ENCODE results near the gene TRIM38.

Gene TRIM38

GRCh38 chr6:25962149-25963127, at the start of gene TRIM38:
Gene TRIM38 (plus strand): TSS chr6:25962802. CDS start chr6:25966523, 3,721 bp downstream.
- CTCF ChIA-PET = interaction anchor here (0.5 to 2.4 kb wide), 6 partner anchors 30 to 1244 kb away, joined by 3 to 12 read pairs (median 4); no protein-coding TSS in a partner anchor
- H3K4me1 ChIP-seq (ENCODE audit: control insufficient read depth, insufficient read depth, low read length) = peaks cover 12% of the 10 kb centered on the region; the same call in 1 of the 2 replicates
- POLR2A ChIA-PET = interaction anchor here (1.0 to 2.0 kb wide), 2 partner anchors 30 to 58 kb away, joined by 3 to 13 read pairs; no protein-coding TSS in a partner anchor
- H3K27ac ChIP-seq (ENCODE audit: extremely low read depth, low read depth, low read length) = peak within 1 kb of the TSS; percentile 84
- H3K4me3 ChIP-seq (ENCODE audit: low read depth, low read length) = peak within 1 kb of the TSS; percentile 56
- peaks cover 6 to 23% of the 10 kb centered on the region in 2 experiments; a peak in 2 of 3 replicates for H3K36me3 ChIP-seq (ENCODE audit: control insufficient read depth in 2 of 2, insufficient read depth in 1 of 2, low read length in 2 of 2)
- H3K9me3 ChIP-seq (ENCODE audit: control insufficient read depth, insufficient read depth, low read depth, low read length) = no peaks in the 10 kb centered on the region
- TF ChIP-seq SP2 (tag by site-specific recombination; IDR thresholded peaks at IDR 0.05) (peak; percentile 53), ZBTB21 (tag by site-specific recombination; IDR thresholded peaks at IDR 0.05) (peak; percentile 52), BCL11B (tag by site-specific recombination; IDR thresholded peaks at IDR 0.05; ENCODE audit: low read depth) (no peak), BCL6B (tag by site-specific recombination; IDR thresholded peaks at IDR 0.05) (no peak), ZNF138 (tag by site-specific recombination; IDR thresholded peaks at IDR 0.05; ENCODE audit: borderline replicate concordance) (no peak), ZNF175 (tag by site-specific recombination; IDR thresholded peaks at IDR 0.05) (no peak), ZSCAN30 (tag by site-specific recombination; IDR thresholded peaks at IDR 0.05) (0 out of 2 replicates have a peak, but pooled peaks have one; percentile 17), IKZF3 (tag by site-specific recombination; IDR thresholded peaks at IDR 0.05) (peak; percentile 79; the same call in 1 of the 2 replicates), ZNF324 (tag by site-specific recombination; IDR thresholded peaks at IDR 0.05) (no peak), ZNF24 (tag by site-specific recombination; IDR thresholded peaks at IDR 0.05) (no peak), ZSCAN4 (tag by site-specific recombination; IDR thresholded peaks at IDR 0.05) (no peak), INSM2 (tag by site-specific recombination; IDR thresholded peaks at IDR 0.05) (peak; percentile 22; the same call in 1 of the 2 replicates), ZNF140 (tag by site-specific recombination; IDR thresholded peaks at IDR 0.05) (no peak), ZNF280C (tag by site-specific recombination; IDR thresholded peaks at IDR 0.05) (no peak), ZNF521 (tag by site-specific recombination; IDR thresholded peaks at IDR 0.05) (no peak), GLIS1 (tag by site-specific recombination; IDR thresholded peaks at IDR 0.05) (no peak), GLI2 (tag by site-specific recombination; IDR thresholded peaks at IDR 0.05; ENCODE audit: borderline replicate concordance, low read depth) (no peak), ZBTB1 (tag by site-specific recombination; IDR thresholded peaks at IDR 0.05) (no peak), ZNF792 (tag by site-specific recombination; IDR thresholded peaks at IDR 0.05) (no peak), ZNF768 (tag by site-specific recombination; IDR thresholded peaks at IDR 0.05) (no peak), ZNF558 (tag by site-specific recombination; IDR thresholded peaks at IDR 0.05) (no peak), SALL2 (tag by site-specific recombination; IDR thresholded peaks at IDR 0.05; ENCODE audit: borderline replicate concordance) (no peak), SP3 (tag by site-specific recombination; IDR thresholded peaks at IDR 0.05) (peak; percentile 58), ZNF221 (tag by site-specific recombination; IDR thresholded peaks at IDR 0.05; ENCODE audit: borderline replicate concordance) (no peak), ZNF350 (tag by site-specific recombination; IDR thresholded peaks at IDR 0.05) (no peak), ZNF514 (tag by site-specific recombination; IDR thresholded peaks at IDR 0.05) (no peak), ZNF354C (tag by site-specific recombination; IDR thresholded peaks at IDR 0.05; ENCODE audit: borderline replicate concordance, low read depth) (no peak)
